HG03159 (cell line): ENCODE results near the gene ZMPSTE24.
"Not testable (repeated sequence)": the region's sequence is repeated elsewhere in the genome, so short reads cannot be mapped to it uniquely, and the experiment has no call there.

Experiments used
- ATAC-seq: cut with Tn5 transposase; IDR thresholded peaks from one replicate; pipeline ENCODE4 v1.9.1; 2021; ENCODE audit warnings: mild to moderate bottlenecking, moderate library complexity; ENCODE audit not compliant: unreplicated experiment

ZMPSTE24 gene

GRCh38 chr1:40316595-40317393 lies 58.8 kb downstream of the ZMPSTE24 start, which contains the start of gene COL9A2:
Gene COL9A2, minus strand, starts transcription at chr1:40317286. Its CDS starts 89 bp downstream, at chr1:40317197.
- ATAC-seq, result no peak

- ATAC-seq, result no peak
These were observed 59.5 kb downstream of the ZMPSTE24 start for GRCh38 chr1:40317394-40318074.

GRCh38 chr1:40318476-40318875 lies 60.4 kb downstream of the ZMPSTE24 start:
- ATAC-seq, result no peak

GRCh38 chr1:40318970-40319621 lies 61.1 kb downstream of the ZMPSTE24 start:
- ATAC-seq, result no peak

GRCh38 chr1:40331403-40331802 lies 73.4 kb downstream of the ZMPSTE24 start:
- not testable (repeated sequence) for ATAC-seq

GRCh38 chr1:40332695-40333094 lies 74.7 kb downstream of the ZMPSTE24 start:
- no peak for ATAC-seq

GRCh38 chr1:40337443-40337842 lies 79.4 kb downstream of the ZMPSTE24 start:
- ATAC-seq, result no peak

- ATAC-seq, result peak; percentile 61
These were observed 80.8 kb downstream of the ZMPSTE24 start for GRCh38 chr1:40338745-40339419.

- no peak for ATAC-seq
These were observed 81.6 kb downstream of the ZMPSTE24 start for GRCh38 chr1:40339420-40340323.

- ATAC-seq, result no peak
These were observed 83.7 kb downstream of the ZMPSTE24 start for GRCh38 chr1:40341491-40342380.

GRCh38 chr1:40342381-40342717 lies 84.3 kb downstream of the ZMPSTE24 start:
- ATAC-seq, result not testable (repeated sequence)
